Breast epithelium (tissue), 3 donors: Measurements from ENCODE around the gene GPR162.

Source experiments
- POLR2A ChIP-seq: fragments of 450-650 bp; IDR thresholded peaks from one replicate; pipeline ENCODE4 v1.6.1; 2016; ENCODE audit warnings: antibody characterized with exemption, mild to moderate bottlenecking, moderate library complexity
- POLR2AphosphoS5 ChIP-seq, 3 donors: sonication (generic); formaldehyde crosslinking; IDR thresholded peaks; one replicate each; pipeline ENCODE4 v1.6.1; 2017; ENCODE audit warnings: antibody characterized with exemption in 3 of 3
- TF ChIP-seq, protein P1 (sequence below), 3 donors: fragments of 450-650 bp; IDR thresholded peaks; one replicate each; pipeline ENCODE4 v1.5.1; 2016 to 2017; ENCODE audit warnings: antibody characterized with exemption in 3 of 3, mild to moderate bottlenecking in 3 of 3, moderate library complexity in 3 of 3

DNA sequence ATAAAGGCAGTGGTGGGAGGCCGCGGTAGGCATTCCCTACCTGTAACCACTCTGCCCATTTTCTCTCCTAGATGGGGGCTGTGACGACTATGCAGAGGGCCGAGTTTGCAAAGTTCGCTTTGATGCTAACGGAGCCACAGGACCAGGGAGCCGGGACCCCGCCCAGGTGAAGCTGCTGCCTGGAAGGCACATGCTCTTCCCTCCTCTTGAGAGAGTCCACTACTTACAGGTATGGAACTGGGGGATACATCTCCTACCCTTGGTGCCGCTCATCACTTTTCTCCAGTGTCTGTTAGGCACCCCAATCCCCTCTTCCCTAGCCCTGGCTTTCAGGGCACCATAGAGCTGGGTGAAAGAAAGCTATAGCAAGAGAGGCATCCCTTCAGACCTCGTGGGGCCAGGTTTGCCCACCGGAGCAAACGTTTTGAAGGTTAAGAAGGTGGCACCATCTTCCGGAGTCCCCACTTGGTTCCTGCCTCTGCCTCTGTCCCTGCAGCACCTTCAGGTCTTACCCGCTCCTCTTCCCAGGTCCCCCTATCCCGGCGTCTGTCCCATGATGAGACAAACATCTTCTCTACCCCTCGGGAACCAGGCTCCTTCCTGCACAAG lies 4.6 kb downstream of the GPR162 start:
- TF ChIP-seq POLR2AphosphoS5 (IDR thresholded peaks at IDR 0.05) (no peak), POLR2A (no peak)
- TF ChIP-seq, protein P1, sequence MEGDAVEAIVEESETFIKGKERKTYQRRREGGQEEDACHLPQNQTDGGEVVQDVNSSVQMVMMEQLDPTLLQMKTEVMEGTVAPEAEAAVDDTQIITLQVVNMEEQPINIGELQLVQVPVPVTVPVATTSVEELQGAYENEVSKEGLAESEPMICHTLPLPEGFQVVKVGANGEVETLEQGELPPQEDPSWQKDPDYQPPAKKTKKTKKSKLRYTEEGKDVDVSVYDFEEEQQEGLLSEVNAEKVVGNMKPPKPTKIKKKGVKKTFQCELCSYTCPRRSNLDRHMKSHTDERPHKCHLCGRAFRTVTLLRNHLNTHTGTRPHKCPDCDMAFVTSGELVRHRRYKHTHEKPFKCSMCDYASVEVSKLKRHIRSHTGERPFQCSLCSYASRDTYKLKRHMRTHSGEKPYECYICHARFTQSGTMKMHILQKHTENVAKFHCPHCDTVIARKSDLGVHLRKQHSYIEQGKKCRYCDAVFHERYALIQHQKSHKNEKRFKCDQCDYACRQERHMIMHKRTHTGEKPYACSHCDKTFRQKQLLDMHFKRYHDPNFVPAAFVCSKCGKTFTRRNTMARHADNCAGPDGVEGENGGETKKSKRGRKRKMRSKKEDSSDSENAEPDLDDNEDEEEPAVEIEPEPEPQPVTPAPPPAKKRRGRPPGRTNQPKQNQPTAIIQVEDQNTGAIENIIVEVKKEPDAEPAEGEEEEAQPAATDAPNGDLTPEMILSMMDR (IDR thresholded peaks at IDR 0.05): no peak
